ENCODE results near the gene AHSG.
"Not testable (repeated sequence)": the region's sequence is repeated elsewhere in the genome, so short reads cannot be mapped to it uniquely, and the experiment has no call there.

Gene AHSG

GRCh38 chr3:186612721-186613636 lies at the start of gene AHSG:
Gene AHSG, plus strand, starts transcription at chr3:186613060. Its CDS starts 82 bp downstream, at chr3:186613142.
- DNase-seq (ENCODE audit: low read depth, low spot score) = no peak

- DNase-seq (ENCODE audit: low read depth, low spot score) = no peak
Measured at GRCh38 chr3:186564586-186564985, 48.3 kb upstream of the AHSG start.

- no peak for DNase-seq (ENCODE audit: low read depth, low spot score)
Measured at GRCh38 chr3:186566772-186567071, 46.1 kb upstream of the AHSG start.

GRCh38 chr3:186567072-186567921 lies 45.6 kb upstream of the AHSG start, which contains the start of gene TBCCD1:
Gene TBCCD1, minus strand, starts transcription at chr3:186567339. Its CDS starts 3,010 bp downstream, at chr3:186564329.
- peak; percentile 65 for DNase-seq (ENCODE audit: low read depth, low spot score)

- DNase-seq (ENCODE audit: low read depth, low spot score) = not testable (repeated sequence)
Measured at GRCh38 chr3:186569361-186569760, 43.5 kb upstream of the AHSG start.

GRCh38 chr3:186569779-186570095 lies 43.1 kb upstream of the AHSG start:
- DNase-seq (ENCODE audit: low read depth, low spot score) = no peak

GRCh38 chr3:186570096-186570940 lies 42.5 kb upstream of the AHSG start, which contains the start of gene DNAJB11:
Gene DNAJB11, plus strand, starts transcription at chr3:186570720. Its CDS starts 178 bp downstream, at chr3:186570898.
- peak; percentile 99 for DNase-seq (ENCODE audit: low read depth, low spot score)

- no peak for DNase-seq (ENCODE audit: low read depth, low spot score)
Measured at GRCh38 chr3:186570941-186571643, 41.8 kb upstream of the AHSG start.

GRCh38 chr3:186571644-186572013 lies 41.2 kb upstream of the AHSG start:
- DNase-seq (ENCODE audit: low read depth, low spot score) = no peak

- no peak for DNase-seq (ENCODE audit: low read depth, low spot score)
Measured at GRCh38 chr3:186577521-186577920, 35.3 kb upstream of the AHSG start.

- no peak for DNase-seq (ENCODE audit: low read depth, low spot score)
Measured at GRCh38 chr3:186580785-186581184, 32.1 kb upstream of the AHSG start.

- no peak for DNase-seq (ENCODE audit: low read depth, low spot score)
Measured at GRCh38 chr3:186582541-186582940, 30.3 kb upstream of the AHSG start.

- no peak for DNase-seq (ENCODE audit: low read depth, low spot score)
Measured at GRCh38 chr3:186583831-186584230, 29.0 kb upstream of the AHSG start.

- not testable (repeated sequence) for DNase-seq (ENCODE audit: low read depth, low spot score)
Measured at GRCh38 chr3:186586245-186586644, 26.6 kb upstream of the AHSG start.

- DNase-seq (ENCODE audit: low read depth, low spot score) = no peak
Measured at GRCh38 chr3:186587183-186587582, 25.7 kb upstream of the AHSG start.

- DNase-seq (ENCODE audit: low read depth, low spot score) = no peak
Measured at GRCh38 chr3:186588632-186589031, 24.2 kb upstream of the AHSG start.

- DNase-seq (ENCODE audit: low read depth, low spot score) = no peak
Measured at GRCh38 chr3:186589121-186589520, 23.7 kb upstream of the AHSG start.

- DNase-seq (ENCODE audit: low read depth, low spot score) = no peak
Measured at GRCh38 chr3:186589856-186590579, 22.8 kb upstream of the AHSG start.

GRCh38 chr3:186590580-186591295 lies 22.1 kb upstream of the AHSG start:
- DNase-seq (ENCODE audit: low read depth, low spot score) = no peak

- DNase-seq (ENCODE audit: low read depth, low spot score) = no peak
Measured at GRCh38 chr3:186592682-186593081, 20.2 kb upstream of the AHSG start.
